Measurements from ENCODE around the gene DHPS.

DNA sequence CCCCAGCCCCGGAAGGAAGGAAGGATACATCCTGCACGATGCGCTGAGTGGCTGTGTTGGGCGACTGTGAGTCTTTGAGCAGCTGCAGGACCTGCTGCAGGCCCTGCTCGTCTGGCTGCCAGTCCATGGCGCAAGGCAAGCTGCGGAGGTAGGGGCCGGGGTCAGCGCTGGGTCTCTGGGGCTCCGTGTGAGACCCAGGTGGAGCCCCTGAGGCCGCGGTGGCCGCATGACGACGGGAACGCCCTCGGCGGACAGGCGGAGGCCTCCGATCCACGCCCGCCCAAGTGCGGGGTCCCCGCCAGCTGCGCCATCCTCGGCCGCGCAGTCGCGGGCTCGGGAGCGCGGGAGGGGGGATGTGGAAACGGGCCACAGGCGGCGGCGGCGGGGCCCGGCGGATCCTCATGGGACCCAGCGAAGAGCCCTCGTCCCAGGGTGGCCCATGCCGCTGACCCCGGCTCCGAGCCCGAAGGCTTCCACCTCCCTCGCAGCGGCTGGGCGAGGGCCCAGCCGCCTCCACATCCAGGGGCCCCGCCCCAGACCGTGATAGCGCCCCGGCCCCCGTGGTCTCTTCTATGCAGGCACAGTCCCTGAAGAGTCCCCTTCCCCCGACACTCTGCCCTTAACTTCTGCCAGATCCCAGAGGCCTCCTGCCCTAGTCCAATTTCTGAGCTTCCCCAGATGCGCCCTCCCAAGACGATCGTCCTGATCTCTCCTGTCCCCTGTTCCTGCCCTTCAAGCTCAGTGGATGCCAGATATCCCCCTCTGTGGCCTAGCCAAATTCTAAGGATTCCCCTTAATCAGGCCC lies 39.4 kb upstream of the DHPS start:
- TF ChIP-seq, protein P1, sequence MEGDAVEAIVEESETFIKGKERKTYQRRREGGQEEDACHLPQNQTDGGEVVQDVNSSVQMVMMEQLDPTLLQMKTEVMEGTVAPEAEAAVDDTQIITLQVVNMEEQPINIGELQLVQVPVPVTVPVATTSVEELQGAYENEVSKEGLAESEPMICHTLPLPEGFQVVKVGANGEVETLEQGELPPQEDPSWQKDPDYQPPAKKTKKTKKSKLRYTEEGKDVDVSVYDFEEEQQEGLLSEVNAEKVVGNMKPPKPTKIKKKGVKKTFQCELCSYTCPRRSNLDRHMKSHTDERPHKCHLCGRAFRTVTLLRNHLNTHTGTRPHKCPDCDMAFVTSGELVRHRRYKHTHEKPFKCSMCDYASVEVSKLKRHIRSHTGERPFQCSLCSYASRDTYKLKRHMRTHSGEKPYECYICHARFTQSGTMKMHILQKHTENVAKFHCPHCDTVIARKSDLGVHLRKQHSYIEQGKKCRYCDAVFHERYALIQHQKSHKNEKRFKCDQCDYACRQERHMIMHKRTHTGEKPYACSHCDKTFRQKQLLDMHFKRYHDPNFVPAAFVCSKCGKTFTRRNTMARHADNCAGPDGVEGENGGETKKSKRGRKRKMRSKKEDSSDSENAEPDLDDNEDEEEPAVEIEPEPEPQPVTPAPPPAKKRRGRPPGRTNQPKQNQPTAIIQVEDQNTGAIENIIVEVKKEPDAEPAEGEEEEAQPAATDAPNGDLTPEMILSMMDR (IDR thresholded peaks at IDR 0.05; ENCODE audit: low read depth, low read length, poor library complexity, severe bottlenecking) = no peak
- TF ChIP-seq EZH2phosphoT487 (IDR thresholded peaks at IDR 0.05; ENCODE audit: borderline replicate concordance, low read length) = no peak

Measured in DOHH2 (cell line).